ENCODE results near the gene C19orf53. TPM values are rescaled to one million over a fixed set of nuclear protein-coding genes. Genes with fewer than 3 reads are reported as not detected.

Gene C19orf53
- total RNA-seq, 2 donors from 2014 or later = 48.5 to 82.6 TPM

DNA sequence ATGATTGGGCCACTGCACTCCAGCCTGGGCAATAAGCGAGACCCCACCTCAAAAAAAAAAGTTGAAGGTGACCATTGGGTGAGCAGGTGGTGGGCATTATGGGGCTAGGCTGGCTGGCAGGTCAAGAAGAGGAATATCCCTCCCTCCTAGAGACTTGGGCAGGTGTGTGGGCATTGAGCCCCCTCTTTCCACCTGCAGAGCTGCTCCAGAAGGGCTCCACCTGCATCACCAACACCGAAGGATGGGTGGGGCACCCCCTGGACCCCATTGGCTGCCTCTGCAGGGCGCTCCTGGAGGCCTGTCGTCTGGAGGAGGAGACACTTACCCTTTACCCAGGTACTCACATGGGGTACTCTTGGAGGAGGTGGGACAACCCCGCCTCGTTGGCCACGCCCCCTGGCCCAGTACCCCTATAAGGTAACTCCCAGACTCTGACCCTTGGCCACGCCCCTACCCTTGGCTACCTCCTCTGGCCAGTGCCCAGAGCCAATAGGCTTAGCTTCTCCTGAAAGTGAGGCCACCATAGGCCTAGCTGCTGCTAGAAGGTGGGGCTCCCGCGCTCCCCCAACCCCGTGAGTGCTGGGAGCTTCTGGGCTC, 42.9 kb downstream of the C19orf53 start:
- peak overlapping the region; percentile 84 for H3K27ac ChIP-seq
- no peaks in the 10 kb centered on the region for H3K36me3 ChIP-seq
- no peaks in the 10 kb centered on the region for H3K4me1 ChIP-seq
- H3K27me3 ChIP-seq = no peaks in the 10 kb centered on the region
- no peak for TF ChIP-seq CTCF (IDR thresholded peaks at IDR 0.05)
- peak overlapping the region; percentile 44 for H3K4me3 ChIP-seq
- DNase-seq = peak; percentile 89
- H3K9ac ChIP-seq (ENCODE audit: low read depth in 2 of 2, low read length in 2 of 2) = peak overlapping the region; percentile 58 to 79
- no peaks in the 10 kb centered on the region for H3K9me3 ChIP-seq
- intact Hi-C loops (cut with DNase I) = no loop called here

DNA sequence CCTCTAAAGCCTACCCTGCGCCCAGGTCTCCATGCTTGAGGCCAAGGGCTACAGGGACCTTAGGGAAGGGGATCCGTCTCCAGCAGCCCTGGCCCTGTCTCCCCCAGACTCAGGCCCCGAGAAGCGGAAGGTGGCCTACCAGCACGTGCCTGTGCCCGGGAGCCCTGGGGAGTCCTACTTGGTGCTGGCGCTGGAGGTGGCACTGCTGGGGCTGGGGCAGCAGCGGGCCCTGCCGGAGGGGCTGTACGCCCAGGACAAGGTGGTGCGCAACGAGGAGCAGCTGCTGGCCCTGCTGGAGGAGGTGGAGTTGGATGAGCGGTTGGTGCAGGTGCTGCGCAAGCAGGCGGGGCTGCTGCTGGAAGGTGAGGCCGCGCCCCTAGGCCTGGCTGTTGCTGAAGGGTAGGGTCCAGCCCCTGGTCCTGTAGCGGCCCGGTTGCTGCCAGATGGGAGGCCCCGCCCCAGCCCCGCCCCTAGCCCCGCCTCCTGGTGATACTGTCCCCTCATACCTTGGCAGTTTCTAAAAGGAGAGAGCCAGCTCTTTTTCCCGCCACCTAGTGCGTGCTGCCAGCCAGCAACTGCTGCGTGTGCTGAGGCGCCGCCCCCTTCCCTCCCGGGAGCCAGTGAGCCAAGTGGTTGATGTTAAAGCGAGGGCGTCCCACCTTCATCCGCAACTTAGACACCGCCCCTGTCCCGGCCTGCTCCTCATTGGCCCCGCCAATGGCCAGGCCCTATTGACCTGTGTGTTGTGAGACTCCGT, 43.5 kb downstream of the C19orf53 start:
- intact Hi-C loops (cut with DNase I) = no loop called here
- Histone ChIP-seq H3K9ac (ENCODE audit: low read depth in 2 of 2, low read length in 2 of 2) (peak overlapping the region; percentile 58 to 79), H3K36me3 (no peaks in the 10 kb centered on the region), H3K4me3 (peak overlapping the region; percentile 44), H3K27me3 (no peaks in the 10 kb centered on the region), H3K4me1 (no peaks in the 10 kb centered on the region), H3K9me3 (no peaks in the 10 kb centered on the region), H3K27ac (peak overlapping the region; percentile 84)
- TF ChIP-seq CTCF (IDR thresholded peaks at IDR 0.05) = no peak
- DNase-seq = peak; percentile 92

DNA sequence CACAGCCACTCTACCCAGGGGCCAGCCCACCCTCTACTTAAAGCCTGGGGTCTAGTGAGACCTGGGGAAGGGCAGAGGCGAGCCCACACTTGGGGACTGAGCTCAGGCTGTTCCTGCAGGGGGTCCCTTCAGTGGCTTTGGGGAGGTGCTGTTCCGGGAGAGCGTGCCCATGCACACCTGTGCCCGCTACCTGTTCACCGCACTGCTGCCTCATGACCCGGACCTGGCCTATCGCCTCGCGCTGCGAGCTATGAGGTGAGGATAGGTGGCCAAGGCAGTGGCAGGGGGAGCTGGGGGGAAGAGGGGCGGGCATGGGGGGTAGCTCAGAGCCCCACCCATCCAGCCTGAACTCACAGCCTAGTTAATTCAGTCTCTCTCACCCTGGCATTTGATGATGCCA, 45.0 kb downstream of the C19orf53 start:
- no peak for TF ChIP-seq CTCF (IDR thresholded peaks at IDR 0.05)
- Histone ChIP-seq H3K27ac (no peak overlapping the region), H3K9ac (ENCODE audit: low read depth in 2 of 2, low read length in 2 of 2) (no peak overlapping the region), H3K4me3 (no peak overlapping the region), H3K36me3 (no peaks in the 10 kb centered on the region), H3K4me1 (no peaks in the 10 kb centered on the region), H3K27me3 (no peaks in the 10 kb centered on the region), H3K9me3 (no peaks in the 10 kb centered on the region)
- intact Hi-C loops (cut with DNase I) = no loop called here
- DNase-seq = no peak

DNA sequence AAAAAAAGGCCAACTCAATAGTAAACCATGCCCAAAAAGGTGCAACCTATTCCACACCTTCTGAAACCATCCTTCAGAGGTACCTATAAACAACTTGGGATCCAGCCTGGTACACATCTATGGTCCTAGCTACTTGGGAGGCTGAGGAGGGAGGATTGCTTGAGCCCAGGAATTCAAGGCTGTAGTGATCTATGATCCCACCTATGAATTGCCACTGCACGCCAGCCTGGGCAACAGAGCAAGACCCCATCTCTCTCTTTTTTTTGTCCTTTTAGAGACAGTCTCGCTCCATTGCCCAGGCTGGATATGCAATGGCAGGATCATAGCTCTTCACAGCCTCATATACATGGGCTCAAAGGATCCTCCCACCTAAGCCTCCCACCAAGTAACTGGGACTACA, 47.0 kb downstream of the C19orf53 start:
- Histone ChIP-seq H3K9ac (ENCODE audit: low read depth in 2 of 2, low read length in 2 of 2) (no peak overlapping the region), H3K27me3 (no peaks in the 10 kb centered on the region), H3K36me3 (no peaks in the 10 kb centered on the region), H3K9me3 (no peaks in the 10 kb centered on the region), H3K4me1 (no peaks in the 10 kb centered on the region), H3K4me3 (no peak overlapping the region), H3K27ac (no peak overlapping the region)
- no peak for TF ChIP-seq CTCF (IDR thresholded peaks at IDR 0.05)
- intact Hi-C loops (cut with DNase I) = no loop called here
- DNase-seq = no peak

DNA sequence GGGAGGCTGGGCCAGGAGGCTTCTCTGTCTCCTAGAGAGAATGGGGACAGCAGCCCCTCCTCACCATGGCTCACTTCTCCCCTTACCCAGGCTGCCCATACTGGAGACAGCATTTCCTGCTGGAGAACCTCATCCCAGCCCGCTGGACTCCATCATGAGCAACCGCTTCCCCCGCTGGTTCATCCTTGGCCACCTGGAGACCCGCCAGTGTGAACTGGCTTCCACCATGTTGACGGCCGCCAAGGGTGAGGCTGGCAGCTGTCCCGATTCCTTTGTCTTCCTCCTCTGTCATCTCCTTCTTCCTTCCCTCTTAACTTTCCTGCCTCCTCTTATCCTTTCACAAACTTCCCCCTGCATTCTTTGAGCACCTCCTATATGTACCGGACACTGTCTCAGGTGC, 49.0 kb downstream of the C19orf53 start:
- intact Hi-C loops (cut with DNase I) = no loop called here
- no peak for DNase-seq
- Histone ChIP-seq H3K4me3 (no peak overlapping the region), H3K27ac (no peak overlapping the region), H3K9me3 (no peaks in the 10 kb centered on the region), H3K36me3 (no peaks in the 10 kb centered on the region), H3K27me3 (no peaks in the 10 kb centered on the region), H3K9ac (ENCODE audit: low read depth in 2 of 2, low read length in 2 of 2) (no peak overlapping the region), H3K4me1 (no peaks in the 10 kb centered on the region)
- no peak for TF ChIP-seq CTCF (IDR thresholded peaks at IDR 0.05)

Measured in colonic mucosa (tissue), 4 donors.